ENCODE data around the gene MVB12B. TPM values are rescaled to one million over a fixed set of nuclear protein-coding genes. Genes with fewer than 3 reads are reported as not detected.
A peak's percentile ranks its signal among the peaks of the same experiment; 100 is the strongest.

MVB12B gene
- polyA plus RNA-seq, 1 donor from 2014 or later, result 39.5 TPM

DNA sequence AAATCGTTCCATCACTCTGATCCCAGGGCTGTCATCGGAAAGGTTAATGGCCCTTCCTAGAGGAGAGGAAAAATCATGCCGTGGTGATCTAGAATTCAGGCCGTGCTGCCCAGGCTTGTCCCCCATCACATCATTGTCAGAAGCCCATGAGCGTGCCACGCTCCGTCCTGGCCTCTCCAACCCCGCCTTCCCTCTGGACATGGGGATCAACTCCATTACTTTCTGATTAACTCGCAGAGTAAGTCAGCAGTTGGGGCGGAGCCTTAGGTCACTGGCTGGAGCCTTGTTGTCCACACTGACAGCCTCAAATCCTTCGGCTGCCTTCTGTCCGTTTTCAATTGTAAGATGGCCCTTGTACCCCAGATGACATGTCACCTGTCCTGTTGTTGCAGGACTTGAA, 75.0 kb downstream of the MVB12B start:
- H3K27ac ChIP-seq (ENCODE audit: low read length), result peak overlapping the region; percentile 79
- H3K4me2 ChIP-seq (ENCODE audit: low read length), result no peak overlapping the region
- H2AFZ ChIP-seq (ENCODE audit: low read depth, low read length), result no peak overlapping the region
- TF ChIP-seq MXI1 (conservative IDR thresholded peaks at IDR 0.05; ENCODE audit: poor library complexity, severe bottlenecking) (no peak), EZH2 (IDR thresholded peaks at IDR 0.05; ENCODE audit: borderline replicate concordance, insufficient read depth, low read length, poor library complexity, severe bottlenecking) (no peak), EP300 (conservative IDR thresholded peaks at IDR 0.05; ENCODE audit: poor library complexity, severe bottlenecking) (peak; percentile 38)
- H3K4me3 ChIP-seq (ENCODE audit: low read length), result peak overlapping the region; percentile 34
- H3F3A ChIP-seq (ENCODE audit: insufficient read depth, low read length, poor library complexity, severe bottlenecking), result no peaks in the 10 kb centered on the region
- no peaks in the 10 kb centered on the region for H4K20me1 ChIP-seq (ENCODE audit: insufficient read depth)
- H3K79me2 ChIP-seq (replicated peaks; ENCODE audit: insufficient read depth, low read length), result no peaks in the 10 kb centered on the region
- H3K36me3 ChIP-seq (ENCODE audit: insufficient read depth, low read length), result no peaks in the 10 kb centered on the region
- no peaks in the 10 kb centered on the region for H3K9me3 ChIP-seq (ENCODE audit: low read length)
- no peaks in the 10 kb centered on the region for H3K9me2 ChIP-seq (ENCODE audit: insufficient read depth, low read length)
- H3K27me3 ChIP-seq (ENCODE audit: insufficient read depth, low read depth, low read length), result no peaks in the 10 kb centered on the region
- peak overlapping the region; percentile 45 for H3K9ac ChIP-seq (ENCODE audit: low read length)

DNA sequence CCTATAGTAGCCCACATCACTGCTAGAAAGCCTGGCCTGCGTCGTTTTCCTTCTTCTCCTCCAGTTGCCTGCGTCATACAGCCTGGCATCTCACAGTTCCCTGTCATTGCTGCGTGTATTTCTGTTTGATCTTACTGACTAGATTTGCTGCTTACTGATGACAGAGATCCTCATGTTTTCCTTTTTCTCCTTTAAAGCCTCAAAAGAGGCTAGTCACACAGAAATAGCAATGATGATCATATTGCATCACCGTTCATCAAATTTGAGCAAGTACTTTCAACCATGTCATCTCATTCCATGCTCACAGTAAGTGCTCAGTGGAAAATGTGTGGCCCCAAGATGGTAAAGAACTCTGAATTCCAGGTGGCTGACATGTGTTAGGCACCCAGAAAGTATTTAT, 76.8 kb downstream of the MVB12B start:
- no peak overlapping the region for H3K27ac ChIP-seq (ENCODE audit: low read length)
- H3K27me3 ChIP-seq (ENCODE audit: insufficient read depth, low read depth, low read length), result no peaks in the 10 kb centered on the region
- H3K9me2 ChIP-seq (ENCODE audit: insufficient read depth, low read length), result no peaks in the 10 kb centered on the region
- no peaks in the 10 kb centered on the region for H3F3A ChIP-seq (ENCODE audit: insufficient read depth, low read length, poor library complexity, severe bottlenecking)
- H3K9me3 ChIP-seq (ENCODE audit: low read length), result no peaks in the 10 kb centered on the region
- H3K36me3 ChIP-seq (ENCODE audit: insufficient read depth, low read length), result no peaks in the 10 kb centered on the region
- no peak for TF ChIP-seq POLR2AphosphoS5 (IDR thresholded peaks at IDR 0.05)
- TF ChIP-seq, protein P1, sequence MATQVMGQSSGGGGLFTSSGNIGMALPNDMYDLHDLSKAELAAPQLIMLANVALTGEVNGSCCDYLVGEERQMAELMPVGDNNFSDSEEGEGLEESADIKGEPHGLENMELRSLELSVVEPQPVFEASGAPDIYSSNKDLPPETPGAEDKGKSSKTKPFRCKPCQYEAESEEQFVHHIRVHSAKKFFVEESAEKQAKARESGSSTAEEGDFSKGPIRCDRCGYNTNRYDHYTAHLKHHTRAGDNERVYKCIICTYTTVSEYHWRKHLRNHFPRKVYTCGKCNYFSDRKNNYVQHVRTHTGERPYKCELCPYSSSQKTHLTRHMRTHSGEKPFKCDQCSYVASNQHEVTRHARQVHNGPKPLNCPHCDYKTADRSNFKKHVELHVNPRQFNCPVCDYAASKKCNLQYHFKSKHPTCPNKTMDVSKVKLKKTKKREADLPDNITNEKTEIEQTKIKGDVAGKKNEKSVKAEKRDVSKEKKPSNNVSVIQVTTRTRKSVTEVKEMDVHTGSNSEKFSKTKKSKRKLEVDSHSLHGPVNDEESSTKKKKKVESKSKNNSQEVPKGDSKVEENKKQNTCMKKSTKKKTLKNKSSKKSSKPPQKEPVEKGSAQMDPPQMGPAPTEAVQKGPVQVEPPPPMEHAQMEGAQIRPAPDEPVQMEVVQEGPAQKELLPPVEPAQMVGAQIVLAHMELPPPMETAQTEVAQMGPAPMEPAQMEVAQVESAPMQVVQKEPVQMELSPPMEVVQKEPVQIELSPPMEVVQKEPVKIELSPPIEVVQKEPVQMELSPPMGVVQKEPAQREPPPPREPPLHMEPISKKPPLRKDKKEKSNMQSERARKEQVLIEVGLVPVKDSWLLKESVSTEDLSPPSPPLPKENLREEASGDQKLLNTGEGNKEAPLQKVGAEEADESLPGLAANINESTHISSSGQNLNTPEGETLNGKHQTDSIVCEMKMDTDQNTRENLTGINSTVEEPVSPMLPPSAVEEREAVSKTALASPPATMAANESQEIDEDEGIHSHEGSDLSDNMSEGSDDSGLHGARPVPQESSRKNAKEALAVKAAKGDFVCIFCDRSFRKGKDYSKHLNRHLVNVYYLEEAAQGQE (IDR thresholded peaks at IDR 0.05; ENCODE audit: borderline replicate concordance), result no peak
- TF ChIP-seq SMC3 (conservative IDR thresholded peaks at IDR 0.05; ENCODE audit: poor library complexity), result no peak
- no peak for TF ChIP-seq MXI1 (conservative IDR thresholded peaks at IDR 0.05; ENCODE audit: poor library complexity, severe bottlenecking)
- TF ChIP-seq RAD21 (conservative IDR thresholded peaks at IDR 0.05), result no peak
- TF ChIP-seq TAF1 (IDR thresholded peaks at IDR 0.05; ENCODE audit: low read depth), result no peak
- TF ChIP-seq, protein P2, sequence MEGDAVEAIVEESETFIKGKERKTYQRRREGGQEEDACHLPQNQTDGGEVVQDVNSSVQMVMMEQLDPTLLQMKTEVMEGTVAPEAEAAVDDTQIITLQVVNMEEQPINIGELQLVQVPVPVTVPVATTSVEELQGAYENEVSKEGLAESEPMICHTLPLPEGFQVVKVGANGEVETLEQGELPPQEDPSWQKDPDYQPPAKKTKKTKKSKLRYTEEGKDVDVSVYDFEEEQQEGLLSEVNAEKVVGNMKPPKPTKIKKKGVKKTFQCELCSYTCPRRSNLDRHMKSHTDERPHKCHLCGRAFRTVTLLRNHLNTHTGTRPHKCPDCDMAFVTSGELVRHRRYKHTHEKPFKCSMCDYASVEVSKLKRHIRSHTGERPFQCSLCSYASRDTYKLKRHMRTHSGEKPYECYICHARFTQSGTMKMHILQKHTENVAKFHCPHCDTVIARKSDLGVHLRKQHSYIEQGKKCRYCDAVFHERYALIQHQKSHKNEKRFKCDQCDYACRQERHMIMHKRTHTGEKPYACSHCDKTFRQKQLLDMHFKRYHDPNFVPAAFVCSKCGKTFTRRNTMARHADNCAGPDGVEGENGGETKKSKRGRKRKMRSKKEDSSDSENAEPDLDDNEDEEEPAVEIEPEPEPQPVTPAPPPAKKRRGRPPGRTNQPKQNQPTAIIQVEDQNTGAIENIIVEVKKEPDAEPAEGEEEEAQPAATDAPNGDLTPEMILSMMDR (IDR thresholded peaks at IDR 0.05; ENCODE audit: poor library complexity, severe bottlenecking), result no peak
- no peak for TF ChIP-seq EZH2 (IDR thresholded peaks at IDR 0.05; ENCODE audit: borderline replicate concordance, insufficient read depth, low read length, poor library complexity, severe bottlenecking)
- TF ChIP-seq EP300 (conservative IDR thresholded peaks at IDR 0.05; ENCODE audit: poor library complexity, severe bottlenecking), result no peak
- H3K9ac ChIP-seq (ENCODE audit: low read length), result peak overlapping the region; percentile 37
- H2AFZ ChIP-seq (ENCODE audit: low read depth, low read length), result no peak overlapping the region
- H4K20me1 ChIP-seq (ENCODE audit: insufficient read depth), result no peaks in the 10 kb centered on the region
- H3K79me2 ChIP-seq (replicated peaks; ENCODE audit: insufficient read depth, low read length), result no peaks in the 10 kb centered on the region
- H3K4me3 ChIP-seq (ENCODE audit: low read length), result no peak overlapping the region
- H3K4me2 ChIP-seq (ENCODE audit: low read length), result no peak overlapping the region
